Heart left ventricle (tissue), 13 donors: Measurements from ENCODE around the gene PTPRM.

Experiments
- POLR2A ChIP-seq, 2 donors: fragments of 450-650 bp; IDR thresholded peaks; one replicate each; pipeline ENCODE4 v1.6.1; 2017; ENCODE audit warnings: antibody characterized with exemption in 2 of 2, mild to moderate bottlenecking in 2 of 2, moderate library complexity in 2 of 2
- TF ChIP-seq, protein P1 (sequence below), 12 donors: fragments of 200-600 bp; sonication (generic) in 4 of 12; IDR thresholded peaks; one replicate each; pipeline versions ENCODE4 v1.5.0 to v1.8.0; 2018 to 2022; ENCODE audit warnings: antibody characterized with exemption in 12 of 12, mild to moderate bottlenecking in 5 of 12
- donor health status: ischemic (EF 13 %, LVEDD 7.1; RV severe dilation, severe dysfunction).
- donor health status: DM: no; HTN: yes; CAD: no.
- donor health status: DM: no; HTN: no; CAD: no.
- donor health status: ischemic (EF 25% LVEDD 6.9; RV normal size, moderate dysfunction).
- donor health status: ischemic (EF 25% LVEDD 5.7; RV mildly dilated, moderate dysfunction).
- donor health status: ischemic (EF 35%, LVEDD 5.7; RV mildly dilated, moderate dysfunction).
- donor health status: nonischemic (EF 11% LVEDD 7.7; RV severe dilation, severe dysfunction).
- donor health status: DM: yes; HTN: yes; CAD: no.
- donor health status: PGD.
- donor health status: ischemic (EF 29% LVEDD 5.4; RV normal size, mild dysfunction).
- donor health status: nonischemic (EF 23%, LVEDD 6.1; RV moderate dilation, normal function).

DNA sequence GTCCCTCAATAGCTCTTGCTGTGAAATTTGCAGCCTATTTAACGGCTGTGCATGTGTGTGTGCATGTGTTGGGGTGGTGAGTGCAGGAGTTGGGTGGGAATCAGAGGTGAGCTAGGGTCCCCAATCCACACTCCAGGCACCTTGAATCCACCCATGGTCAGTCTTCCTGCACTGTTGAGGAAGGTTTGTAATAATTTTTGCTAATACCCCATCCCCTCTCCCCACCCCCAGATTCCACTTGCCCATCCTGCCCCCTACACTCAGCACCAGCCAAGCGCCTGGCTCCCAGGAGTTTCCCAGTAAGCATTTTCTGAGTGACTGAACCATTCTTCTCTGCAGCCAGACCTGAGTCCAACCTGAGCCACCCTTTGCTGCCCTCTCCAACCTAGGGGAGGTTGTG is 833.7 kb downstream of the PTPRM start:
- TF ChIP-seq, protein P1, sequence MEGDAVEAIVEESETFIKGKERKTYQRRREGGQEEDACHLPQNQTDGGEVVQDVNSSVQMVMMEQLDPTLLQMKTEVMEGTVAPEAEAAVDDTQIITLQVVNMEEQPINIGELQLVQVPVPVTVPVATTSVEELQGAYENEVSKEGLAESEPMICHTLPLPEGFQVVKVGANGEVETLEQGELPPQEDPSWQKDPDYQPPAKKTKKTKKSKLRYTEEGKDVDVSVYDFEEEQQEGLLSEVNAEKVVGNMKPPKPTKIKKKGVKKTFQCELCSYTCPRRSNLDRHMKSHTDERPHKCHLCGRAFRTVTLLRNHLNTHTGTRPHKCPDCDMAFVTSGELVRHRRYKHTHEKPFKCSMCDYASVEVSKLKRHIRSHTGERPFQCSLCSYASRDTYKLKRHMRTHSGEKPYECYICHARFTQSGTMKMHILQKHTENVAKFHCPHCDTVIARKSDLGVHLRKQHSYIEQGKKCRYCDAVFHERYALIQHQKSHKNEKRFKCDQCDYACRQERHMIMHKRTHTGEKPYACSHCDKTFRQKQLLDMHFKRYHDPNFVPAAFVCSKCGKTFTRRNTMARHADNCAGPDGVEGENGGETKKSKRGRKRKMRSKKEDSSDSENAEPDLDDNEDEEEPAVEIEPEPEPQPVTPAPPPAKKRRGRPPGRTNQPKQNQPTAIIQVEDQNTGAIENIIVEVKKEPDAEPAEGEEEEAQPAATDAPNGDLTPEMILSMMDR (IDR thresholded peaks at IDR 0.05), result no peak
- no peak for TF ChIP-seq POLR2A (IDR thresholded peaks at IDR 0.05)
